H1 (cell line): ENCODE data around the gene USB1. TPM values are rescaled to one million over a fixed set of nuclear protein-coding genes. Genes with fewer than 3 reads are reported as not detected.

Experiments used
- BACH1 ChIP-seq: IDR thresholded peaks from 2 replicates; pipeline ENCODE4 v1.6.1; 2012; ENCODE audit warnings: low read length, improper control_type of control experiment
- CBX8 ChIP-seq: fragments of 300-800, 300-1000 bp; sonication (generic); IDR thresholded peaks from 2 replicates; pipeline ENCODE4 v1.7.1; 2016; ENCODE audit warnings: low read depth, low read length, borderline replicate concordance
- CHD2 ChIP-seq: IDR thresholded peaks from 2 replicates; pipeline ENCODE4 v1.6.1; 2012; ENCODE audit warnings: low read length, improper control_type of control experiment
- CREB1 ChIP-seq: IDR thresholded peaks from 2 replicates; pipeline ENCODE4 v1.6.1; 2012; ENCODE audit warnings: inconsistent platforms
- EGR1 ChIP-seq: IDR thresholded peaks from 2 replicates; pipeline ENCODE4 v1.6.1; 2011; ENCODE audit warnings: low read depth, low read length, borderline replicate concordance
- EZH2 ChIP-seq: fragments of 200-600 bp; sonication (generic); IDR thresholded peaks from 2 replicates; pipeline ENCODE4 v1.7.1; 2012; ENCODE audit warnings: low read depth, mild to moderate bottlenecking, moderate library complexity, low read length, inconsistent platforms; ENCODE audit not compliant: severe bottlenecking
- HDAC2 ChIP-seq, 2 experiments: fragments of 300-600 bp in 1 of 2; sonication (generic) in 1 of 2; IDR thresholded peaks; 2 replicates each; pipeline ENCODE4 v1.6.1; 2011 to 2012; ENCODE audit warnings: low read depth in 2 of 2, low read length in 2 of 2, mild to moderate bottlenecking in 2 of 2, moderate library complexity in 2 of 2, borderline replicate concordance in 1 of 2, inconsistent platforms in 1 of 2
- HDAC6 ChIP-seq: IDR thresholded peaks from one replicate; pipeline ENCODE4 v1.7.1; 2012; ENCODE audit warnings: low read depth, mild to moderate bottlenecking, inconsistent platforms, low read length, moderate library complexity
- KDM4A ChIP-seq: IDR thresholded peaks from one replicate; pipeline ENCODE4 v1.7.1; 2012; ENCODE audit warnings: low read depth, mild to moderate bottlenecking, moderate library complexity, low read length, inconsistent platforms; ENCODE audit not compliant: severe bottlenecking
- NRF1 ChIP-seq: IDR thresholded peaks from 2 replicates; pipeline ENCODE4 v1.6.1; 2011; ENCODE audit warnings: mild to moderate bottlenecking, low read depth, low read length, improper control_type of control experiment
- POLR2A ChIP-seq, 2 experiments: IDR thresholded peaks; 1 replicate in 1 of 2; 2 replicates in 1 of 2; pipeline ENCODE4 v1.6.1; 2011; ENCODE audit warnings: low read depth in 2 of 2, low read length in 2 of 2, mild to moderate bottlenecking in 2 of 2; ENCODE audit errors: control extremely low read depth in 1 of 2
- POU5F1 ChIP-seq: IDR thresholded peaks from 2 replicates; pipeline ENCODE4 v1.6.1; 2011; ENCODE audit warnings: low read depth, mild to moderate bottlenecking, low read length, moderate library complexity
- RFX5 ChIP-seq: IDR thresholded peaks from 2 replicates; pipeline ENCODE4 v1.6.1; 2011; ENCODE audit warnings: low read depth, low read length, improper control_type of control experiment, borderline replicate concordance
- SIN3A ChIP-seq, 2 experiments: IDR thresholded peaks in 1 of 2; conservative IDR thresholded peaks in 1 of 2; 2 replicates each; pipeline ENCODE4 v1.6.1; 2011 to 2012; ENCODE audit warnings: low read length in 2 of 2, improper control_type of control experiment in 1 of 2, low read depth in 1 of 2, mild to moderate bottlenecking in 1 of 2
- SIRT6 ChIP-seq: IDR thresholded peaks from one replicate; pipeline ENCODE4 v1.7.1; 2012; ENCODE audit warnings: low read length, inconsistent platforms
- SP1 ChIP-seq: IDR thresholded peaks from 2 replicates; pipeline ENCODE4 v1.6.1; 2011; ENCODE audit warnings: low read depth, low read length
- SP4 ChIP-seq: IDR thresholded peaks from 2 replicates; pipeline ENCODE4 v1.6.1; 2012; ENCODE audit warnings: low read length, inconsistent platforms
- SRF ChIP-seq: IDR thresholded peaks from 2 replicates; pipeline ENCODE4 v1.6.1; 2011; ENCODE audit warnings: mild to moderate bottlenecking, low read depth, low read length, moderate library complexity
- TAF7 ChIP-seq: optimal IDR thresholded peaks from 2 replicates; pipeline ENCODE3; 2011; ENCODE audit warnings: low read depth, mild to moderate bottlenecking, inconsistent platforms, low read length, moderate library complexity, borderline replicate concordance
- TBP ChIP-seq: IDR thresholded peaks from 2 replicates; pipeline ENCODE4 v1.6.1; 2011; ENCODE audit warnings: low read depth, low read length, improper control_type of control experiment
- YY1 ChIP-seq: IDR thresholded peaks from 2 replicates; pipeline ENCODE4 v1.6.1; 2011; ENCODE audit warnings: low read depth, mild to moderate bottlenecking, low read length
- ZNF274 ChIP-seq: IDR thresholded peaks from 2 replicates; pipeline ENCODE4 v1.7.0; 2012; ENCODE audit warnings: low read length, borderline replicate concordance; ENCODE audit errors: extremely low read depth
- polyA plus RNA-seq, 7 experiments: library from polyadenylated mRNA; depleted of rRNA in 3 of 7; stranded (reverse) in 5 of 7; unstranded in 2 of 7; fragments of >200 nt in 5 of 7; fragments of 200-250 nt in 2 of 7; gene quantifications; 1 replicate in 5 of 7; 2 replicates in 1 of 7; 4 replicates in 1 of 7; pipeline versions ENCODE4 v1.2.1 to v1.2.3, GENCODE V29; 2011 to 2013; ENCODE audit warnings: missing spikeins in 2 of 7, mixed read lengths in 2 of 7
- total RNA-seq: library from RNA; stranded (reverse); fragmentation: NEBNext Ultra II Directional; extraction: Animal tissue kit (Norgen Biotek cat#: 25700); gene quantifications from 2 replicates; pipeline ENCODE4 v1.2.1, GENCODE V29; 2021
- TF ChIP-seq, protein P1 (sequence below): IDR thresholded peaks from 2 replicates; pipeline ENCODE4 v1.6.1; 2012; ENCODE audit warnings: low read length, inconsistent platforms

Gene USB1
- total and polyA plus RNA-seq, 2 of the 8 experiments (the other 6 are each of a cell fraction or from before 2014, with no cell fraction given) = 65.4 to 75.9 TPM

DNA sequence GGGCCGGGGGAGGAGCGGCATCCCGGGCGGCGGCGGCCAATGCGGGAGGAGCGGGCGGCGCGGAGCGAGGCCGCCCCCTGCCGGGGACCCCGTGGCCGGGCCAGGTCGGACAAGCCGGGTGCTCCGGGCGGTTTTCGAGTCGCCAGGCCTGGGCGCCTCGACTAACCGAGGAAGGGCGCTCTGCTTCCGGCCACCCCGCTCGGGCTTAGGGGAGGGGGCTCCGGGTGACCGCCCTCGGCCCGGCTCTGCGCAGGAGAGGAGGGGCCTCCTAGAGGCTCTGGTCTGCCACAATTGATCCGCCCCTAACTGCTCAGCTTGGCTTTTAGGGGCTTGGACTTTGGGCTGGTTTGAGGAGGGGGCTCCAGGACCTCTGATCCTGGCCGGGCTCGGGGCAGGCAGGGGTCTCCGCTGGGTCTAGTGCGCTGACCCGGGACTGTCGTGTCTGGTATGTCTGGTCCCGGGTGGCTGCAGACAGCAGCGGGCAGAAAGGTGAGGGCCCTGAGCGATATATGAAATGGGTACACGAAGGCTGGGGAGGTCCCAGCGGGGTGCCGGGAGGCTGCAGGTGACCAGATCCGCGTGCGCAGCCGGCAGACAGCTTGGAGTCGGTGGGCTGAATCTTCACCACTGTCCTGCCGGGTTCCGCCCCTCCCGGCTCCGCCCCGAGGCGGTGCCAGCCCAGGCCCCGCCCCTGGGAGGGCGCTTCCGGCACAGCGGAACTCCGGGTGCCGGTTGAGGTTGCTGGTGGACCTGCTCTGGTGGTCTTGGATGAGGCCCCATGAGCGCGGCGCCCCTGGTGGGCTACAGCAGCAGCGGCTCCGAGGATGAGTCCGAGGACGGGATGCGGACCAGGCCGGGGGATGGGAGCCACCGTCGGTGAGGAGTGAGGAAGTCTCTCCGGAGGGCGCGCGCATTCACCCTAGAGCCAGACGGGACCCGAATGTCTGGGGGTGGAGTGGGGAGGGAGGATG lies at the start of gene USB1 (continued):
- peak; percentile 53 for TF ChIP-seq TAF7
- TF ChIP-seq YY1 = no peak
- TF ChIP-seq HDAC6 = no peak
- TF ChIP-seq SIRT6 = no peak
- peak in 1 of 2 experiments; percentile 78; a peak in 1 of 4 replicates for TF ChIP-seq HDAC2 (IDR thresholded peaks at IDR 0.05; ENCODE audit: borderline replicate concordance in 1 of 2, low read depth in 2 of 2, low read length in 2 of 2)
- TF ChIP-seq CBX8 = no peak
- peak; percentile 57; the same call in 1 of the 2 replicates for TF ChIP-seq SP1
- TF ChIP-seq, protein P1, sequence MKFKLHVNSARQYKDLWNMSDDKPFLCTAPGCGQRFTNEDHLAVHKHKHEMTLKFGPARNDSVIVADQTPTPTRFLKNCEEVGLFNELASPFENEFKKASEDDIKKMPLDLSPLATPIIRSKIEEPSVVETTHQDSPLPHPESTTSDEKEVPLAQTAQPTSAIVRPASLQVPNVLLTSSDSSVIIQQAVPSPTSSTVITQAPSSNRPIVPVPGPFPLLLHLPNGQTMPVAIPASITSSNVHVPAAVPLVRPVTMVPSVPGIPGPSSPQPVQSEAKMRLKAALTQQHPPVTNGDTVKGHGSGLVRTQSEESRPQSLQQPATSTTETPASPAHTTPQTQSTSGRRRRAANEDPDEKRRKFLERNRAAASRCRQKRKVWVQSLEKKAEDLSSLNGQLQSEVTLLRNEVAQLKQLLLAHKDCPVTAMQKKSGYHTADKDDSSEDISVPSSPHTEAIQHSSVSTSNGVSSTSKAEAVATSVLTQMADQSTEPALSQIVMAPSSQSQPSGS = no peak
- peak; percentile 60 for TF ChIP-seq KDM4A
- TF ChIP-seq SP4 = peak; percentile 75; the same call in 1 of the 2 replicates
- TF ChIP-seq POLR2A (IDR thresholded peaks at IDR 0.05; ENCODE audit: control extremely low read depth in 1 of 2, low read depth in 2 of 2, low read length in 2 of 2) = peak in 1 of 2 experiments; percentile 72; a peak in 2 of 3 replicates
- no peak for TF ChIP-seq CREB1
- TF ChIP-seq TBP = peak; percentile 66; the same call in 1 of the 2 replicates
- TF ChIP-seq EGR1 = no peak; the same call in 1 of the 2 replicates
- TF ChIP-seq ZNF274 = no peak
- TF ChIP-seq SIN3A (conservative IDR thresholded peaks at IDR 0.05 in 1 of 2, IDR thresholded peaks at IDR 0.05 in 1 of 2; ENCODE audit: low read depth in 1 of 2, low read length in 2 of 2) = peak; percentile 27 to 54; a peak in 2 of 4 replicates
- TF ChIP-seq CHD2 = no peak
- TF ChIP-seq NRF1 = peak; percentile 32; the same call in 1 of the 2 replicates
- TF ChIP-seq POU5F1 = no peak
- TF ChIP-seq RFX5 = no peak
- no peak for TF ChIP-seq BACH1
- TF ChIP-seq EZH2 = no peak
- no peak for TF ChIP-seq SRF
